ENCODE data around the gene ACOX1.

ACOX1 gene

DNA sequence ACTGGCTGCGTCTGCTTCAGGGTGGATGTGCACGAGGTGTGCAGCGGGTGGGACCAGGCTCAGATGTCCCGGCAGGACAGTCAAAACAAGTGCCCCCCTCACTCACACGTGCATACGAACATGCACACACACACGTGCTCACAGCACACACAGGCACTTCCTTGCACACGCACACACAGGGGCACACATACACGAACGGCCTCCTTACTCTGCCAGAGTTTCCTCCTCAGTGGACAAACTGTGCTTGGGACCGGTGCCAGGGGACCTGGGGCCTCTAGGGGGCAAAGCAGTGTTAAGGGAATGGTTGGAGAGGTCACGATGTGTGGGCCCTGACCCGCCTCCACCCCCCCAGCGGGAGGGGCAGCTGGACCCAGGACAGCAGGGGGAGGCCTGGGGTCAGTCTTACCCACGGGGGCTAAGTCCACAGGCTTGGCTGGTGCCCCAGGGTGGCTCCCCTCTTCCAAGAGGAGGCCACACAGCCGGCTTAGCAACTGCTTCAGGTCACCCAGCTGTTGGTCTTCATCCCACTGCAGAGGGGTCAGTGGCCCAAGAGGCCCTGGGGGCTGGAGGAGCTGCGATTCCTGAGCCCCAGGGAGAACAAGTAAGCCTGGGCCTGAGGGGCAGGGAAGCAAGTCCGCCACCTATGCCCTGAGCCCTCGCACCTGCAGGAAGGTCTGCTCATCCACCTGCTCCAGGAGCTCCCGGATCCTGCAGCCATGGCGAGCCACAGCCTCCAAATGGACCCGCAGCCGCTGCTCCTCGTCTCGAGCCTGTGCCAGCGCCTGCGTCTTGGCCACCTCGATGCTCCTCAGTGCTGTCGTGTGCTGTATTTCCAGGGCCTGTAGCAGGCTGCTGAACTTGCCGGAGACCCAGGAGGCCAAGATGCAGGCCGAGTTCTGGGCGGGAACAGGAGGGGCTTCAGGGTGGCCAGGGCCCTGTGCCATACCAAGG lies 87.1 kb downstream of the ACOX1 start:
- DNase-seq (ENCODE audit: low spot score) = no peak

Measured in AG08396 (cell line).